Hematopoietic multipotent progenitor cell treated with erythropoietin and hydrocortisone succinate and interleukin-3 and kit ligand, for 8 days (in vitro differentiated cells): Measurements from ENCODE around the gene PRRX2.

ENCODE experiments used
- DNase-seq: peaks from one replicate; pipeline ENCODE4 v3.0.0-alpha.2; 2015

The PRRX2 gene

GRCh38 chr9:129685220-129685932 lies 19.9 kb downstream of the PRRX2 start:
- no peak for DNase-seq

GRCh38 chr9:129685933-129686259 lies 20.4 kb downstream of the PRRX2 start:
- DNase-seq: no peak

GRCh38 chr9:129686736-129687135 lies 21.3 kb downstream of the PRRX2 start:
- DNase-seq: no peak

GRCh38 chr9:129687391-129687790 lies 21.9 kb downstream of the PRRX2 start:
- no peak for DNase-seq

GRCh38 chr9:129688285-129689043 lies 23.0 kb downstream of the PRRX2 start:
- no peak for DNase-seq

- no peak for DNase-seq
Measured at GRCh38 chr9:129692534-129692933, 27.1 kb downstream of the PRRX2 start.

GRCh38 chr9:129693741-129694140 lies 28.3 kb downstream of the PRRX2 start:
- no peak for DNase-seq

GRCh38 chr9:129694243-129694646 lies 28.8 kb downstream of the PRRX2 start:
- DNase-seq: no peak

- DNase-seq: no peak
Measured at GRCh38 chr9:129695870-129696269, 30.4 kb downstream of the PRRX2 start.

GRCh38 chr9:129696944-129697655 lies 31.7 kb downstream of the PRRX2 start:
- DNase-seq: no peak

GRCh38 chr9:129697656-129698253 lies 32.3 kb downstream of the PRRX2 start:
- DNase-seq: no peak

GRCh38 chr9:129698254-129698757 lies 32.9 kb downstream of the PRRX2 start:
- no peak for DNase-seq

- DNase-seq: no peak
Measured at GRCh38 chr9:129701054-129701453, 35.6 kb downstream of the PRRX2 start.

- no peak for DNase-seq
Measured at GRCh38 chr9:129701549-129701948, 36.1 kb downstream of the PRRX2 start.

- no peak for DNase-seq
Measured at GRCh38 chr9:129702589-129703520, 37.4 kb downstream of the PRRX2 start.

GRCh38 chr9:129703667-129704355 lies 38.4 kb downstream of the PRRX2 start:
- DNase-seq: no peak

GRCh38 chr9:129704807-129705206 lies 39.4 kb downstream of the PRRX2 start:
- DNase-seq: no peak

- no peak for DNase-seq
Measured at GRCh38 chr9:129708793-129709192, 43.3 kb downstream of the PRRX2 start.

GRCh38 chr9:129709438-129710168 lies 44.2 kb downstream of the PRRX2 start:
- DNase-seq: no peak

- no peak for DNase-seq
Measured at GRCh38 chr9:129710169-129710453, 44.7 kb downstream of the PRRX2 start.
